ENCODE data around the gene KLKB1.
"Not testable (repeated sequence)": the region's sequence is repeated elsewhere in the genome, so short reads cannot be mapped to it uniquely, and the experiment has no call there.

The KLKB1 gene

DNA sequence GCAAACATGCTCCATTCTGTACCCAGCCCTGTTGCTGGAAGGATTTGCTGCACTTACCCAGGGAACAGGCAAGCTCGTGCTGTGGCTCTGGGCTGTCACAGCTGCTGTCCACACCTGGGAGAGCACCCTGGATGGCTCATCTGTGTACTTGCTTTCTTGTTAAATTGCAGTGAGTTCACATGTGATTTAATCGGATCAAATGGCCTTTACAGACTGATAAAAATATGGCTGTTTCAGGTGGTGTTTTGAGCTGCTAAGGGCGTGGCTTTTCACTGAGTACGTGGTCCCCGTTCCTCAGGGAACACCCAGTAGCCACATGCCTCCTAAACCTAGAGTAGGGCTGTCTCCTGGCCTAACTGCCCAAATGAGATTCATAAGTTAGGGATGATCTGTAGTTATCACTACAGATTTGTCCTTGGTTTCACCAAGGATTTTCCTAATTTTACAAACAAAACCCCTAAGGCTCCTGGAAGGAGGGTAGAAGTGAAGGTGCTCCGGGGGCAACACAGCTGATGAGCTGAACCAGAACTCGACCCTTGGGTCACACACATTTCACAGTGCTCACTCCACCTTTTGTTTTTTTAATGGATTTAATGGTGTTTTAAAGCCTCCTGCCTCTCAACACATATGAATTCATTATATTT is 13.7 kb downstream of the KLKB1 start:
- Histone ChIP-seq H3K36me3 (replicated peaks) (no peaks in the 10 kb centered on the region), H3K4me3 (ENCODE audit: low read depth, low read length) (no peak overlapping the region), H3K27me3 (replicated peaks) (no peaks in the 10 kb centered on the region), H3K27ac (no peak overlapping the region)
- in situ Hi-C loops (cut with HindIII; ENCODE audit: low pct_ligation_motif_present, low sequenced_read_pairs) = no loop called here
- DNase-seq = no peak
- TF ChIP-seq, protein P1, sequence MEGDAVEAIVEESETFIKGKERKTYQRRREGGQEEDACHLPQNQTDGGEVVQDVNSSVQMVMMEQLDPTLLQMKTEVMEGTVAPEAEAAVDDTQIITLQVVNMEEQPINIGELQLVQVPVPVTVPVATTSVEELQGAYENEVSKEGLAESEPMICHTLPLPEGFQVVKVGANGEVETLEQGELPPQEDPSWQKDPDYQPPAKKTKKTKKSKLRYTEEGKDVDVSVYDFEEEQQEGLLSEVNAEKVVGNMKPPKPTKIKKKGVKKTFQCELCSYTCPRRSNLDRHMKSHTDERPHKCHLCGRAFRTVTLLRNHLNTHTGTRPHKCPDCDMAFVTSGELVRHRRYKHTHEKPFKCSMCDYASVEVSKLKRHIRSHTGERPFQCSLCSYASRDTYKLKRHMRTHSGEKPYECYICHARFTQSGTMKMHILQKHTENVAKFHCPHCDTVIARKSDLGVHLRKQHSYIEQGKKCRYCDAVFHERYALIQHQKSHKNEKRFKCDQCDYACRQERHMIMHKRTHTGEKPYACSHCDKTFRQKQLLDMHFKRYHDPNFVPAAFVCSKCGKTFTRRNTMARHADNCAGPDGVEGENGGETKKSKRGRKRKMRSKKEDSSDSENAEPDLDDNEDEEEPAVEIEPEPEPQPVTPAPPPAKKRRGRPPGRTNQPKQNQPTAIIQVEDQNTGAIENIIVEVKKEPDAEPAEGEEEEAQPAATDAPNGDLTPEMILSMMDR (IDR thresholded peaks at IDR 0.05; ENCODE audit: low read depth, low read length, missing control alignments) = no peak

DNA sequence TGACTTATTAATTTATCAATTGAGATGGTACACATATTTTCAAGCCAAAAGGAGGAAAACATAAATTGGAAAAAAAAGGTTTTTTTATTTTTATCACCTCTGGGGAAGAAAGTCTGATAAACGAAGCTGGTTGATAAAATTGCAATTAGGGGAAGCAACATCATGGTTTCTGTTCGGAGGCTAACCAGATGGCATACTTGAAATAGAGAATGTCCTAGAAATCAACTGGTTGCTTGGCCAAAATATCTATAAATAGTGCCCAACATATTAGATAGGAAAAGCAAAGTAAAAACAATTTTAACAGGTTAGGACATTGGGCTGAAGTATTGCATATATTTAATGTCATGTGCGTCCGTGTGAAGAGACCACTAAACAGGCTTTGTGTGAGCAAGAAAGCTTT is 14.3 kb downstream of the KLKB1 start:
- Histone ChIP-seq H3K36me3 (replicated peaks) (no peaks in the 10 kb centered on the region), H3K27me3 (replicated peaks) (no peaks in the 10 kb centered on the region)
- in situ Hi-C loops (cut with HindIII; ENCODE audit: low pct_ligation_motif_present, low sequenced_read_pairs) = no loop called here

DNA sequence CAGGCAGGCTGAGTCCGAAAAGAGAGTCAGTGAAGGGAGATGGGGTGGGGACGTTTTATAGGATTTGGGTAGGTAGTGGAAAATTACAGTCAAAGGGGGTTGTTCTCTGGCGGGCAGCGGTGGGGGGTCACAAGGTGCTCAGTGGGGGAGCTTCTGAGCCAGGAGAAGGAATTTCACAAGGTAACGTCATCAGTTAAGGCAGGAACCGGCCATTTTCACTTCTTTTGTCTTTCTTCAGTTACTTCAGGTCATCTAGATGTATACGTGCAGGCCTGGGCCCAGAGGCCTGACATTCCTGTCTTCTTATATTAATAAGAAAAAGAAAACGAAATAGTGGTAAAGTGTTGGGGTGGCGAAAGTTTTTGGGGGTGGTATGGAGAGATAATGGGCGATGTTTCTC is 14.7 kb downstream of the KLKB1 start:
- H3K27me3 ChIP-seq (replicated peaks); H3K27ac ChIP-seq; DNase-seq; H3K36me3 ChIP-seq (replicated peaks); H3K4me3 ChIP-seq (ENCODE audit: low read depth, low read length); in situ Hi-C loops (cut with HindIII; ENCODE audit: low pct_ligation_motif_present, low sequenced_read_pairs): not testable (repeated sequence)

More for the DNA sequence above, 14.3 kb downstream of the KLKB1 start:
- Histone ChIP-seq H3K27ac (no peak overlapping the region), H3K4me3 (ENCODE audit: low read depth, low read length) (no peak overlapping the region)
- no peak for DNase-seq
- TF ChIP-seq, protein P1 (IDR thresholded peaks at IDR 0.05; ENCODE audit: low read depth, low read length, missing control alignments) = no peak

DNA sequence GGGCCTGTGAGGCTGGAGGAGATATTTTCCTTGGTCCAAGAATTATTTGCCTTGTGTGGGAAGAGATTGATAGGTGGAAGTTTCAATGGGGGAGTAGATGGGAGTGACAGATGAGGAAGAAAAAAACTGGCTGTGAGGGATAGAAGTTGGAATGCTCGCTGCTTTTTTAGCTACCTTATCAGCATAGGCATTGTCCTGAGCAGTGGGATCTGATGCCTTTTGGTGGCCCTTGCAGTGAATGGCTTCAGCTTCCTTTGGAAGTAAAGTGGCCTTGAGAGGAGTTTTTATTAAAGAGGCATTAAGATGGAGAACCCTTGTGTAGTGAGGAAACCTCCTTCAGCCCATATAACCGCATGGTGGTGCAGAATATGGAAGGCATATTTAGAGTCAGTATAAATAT is 16.0 kb downstream of the KLKB1 start:
- no peak overlapping the region for H3K4me3 ChIP-seq (ENCODE audit: low read depth, low read length)

DNA sequence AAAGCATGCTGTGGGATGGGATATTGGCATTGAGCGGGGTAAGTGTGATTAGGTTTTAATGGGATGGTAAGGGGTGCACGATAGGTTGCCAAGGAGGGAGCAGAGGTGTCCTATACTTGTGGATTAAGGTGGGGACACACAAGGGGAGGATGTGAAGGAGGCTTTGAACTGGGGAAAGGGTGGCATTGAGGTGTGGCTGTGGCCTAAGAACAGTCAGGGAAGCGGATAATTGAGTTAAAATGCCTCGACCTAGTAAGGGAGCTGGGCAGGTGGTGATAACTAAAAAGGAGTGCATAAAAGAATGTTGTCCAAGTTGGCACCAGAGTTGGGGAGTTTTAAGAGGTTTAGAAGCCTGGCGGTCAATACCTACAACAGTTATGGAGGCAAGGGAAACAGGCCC is 17.5 kb downstream of the KLKB1 start:
- TF ChIP-seq, protein P1 (IDR thresholded peaks at IDR 0.05; ENCODE audit: low read depth, low read length, missing control alignments) = no peak
- Histone ChIP-seq H3K27me3 (replicated peaks) (no peaks in the 10 kb centered on the region), H3K36me3 (replicated peaks) (no peaks in the 10 kb centered on the region), H3K27ac (no peak overlapping the region), H3K4me3 (ENCODE audit: low read depth, low read length) (no peak overlapping the region)
- no peak for DNase-seq
- in situ Hi-C loops (cut with HindIII; ENCODE audit: low pct_ligation_motif_present, low sequenced_read_pairs) = no loop called here

More for the DNA sequence above, 16.0 kb downstream of the KLKB1 start:
- H3K27me3 ChIP-seq (replicated peaks) = no peaks in the 10 kb centered on the region
- DNase-seq = no peak
- TF ChIP-seq, protein P1 (IDR thresholded peaks at IDR 0.05; ENCODE audit: low read depth, low read length, missing control alignments) = no peak
- no peak overlapping the region for H3K27ac ChIP-seq
- in situ Hi-C loops (cut with HindIII; ENCODE audit: low pct_ligation_motif_present, low sequenced_read_pairs) = no loop called here
- no peaks in the 10 kb centered on the region for H3K36me3 ChIP-seq (replicated peaks)

DNA sequence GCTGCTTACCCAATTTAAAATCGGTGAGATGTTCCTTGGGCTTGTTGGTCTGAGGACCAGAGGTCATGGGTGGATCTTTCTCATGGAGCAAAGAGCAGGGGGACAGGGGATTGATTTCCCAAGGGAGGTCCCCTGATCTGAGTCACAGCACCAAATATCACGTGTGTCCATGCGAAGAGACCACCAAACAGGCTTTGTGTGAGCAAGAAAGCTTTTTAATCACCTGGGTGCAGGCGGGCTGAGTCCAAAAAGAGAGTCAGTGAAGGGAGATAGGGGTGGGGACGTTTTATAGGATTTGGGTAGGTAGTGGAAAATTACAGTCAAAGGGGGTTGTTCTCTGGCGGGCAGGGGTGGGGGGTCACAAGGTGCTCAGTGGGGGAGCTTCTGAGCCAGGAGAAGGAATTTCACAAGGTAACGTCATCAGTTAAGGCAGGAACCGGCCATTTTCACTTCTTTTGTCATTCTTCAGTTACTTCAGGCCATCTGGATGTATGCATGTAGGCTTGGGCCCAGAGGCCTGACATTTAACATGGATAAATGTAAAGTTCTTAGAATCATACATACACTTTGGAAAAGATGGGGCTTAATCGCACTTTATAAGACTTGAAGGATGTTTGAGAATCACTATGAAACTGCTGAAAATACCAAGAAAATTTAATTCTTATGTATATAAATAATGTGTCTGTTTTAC is 19.9 kb downstream of the KLKB1 start:
- H3K36me3 ChIP-seq (replicated peaks); in situ Hi-C loops (cut with HindIII; ENCODE audit: low pct_ligation_motif_present, low sequenced_read_pairs); DNase-seq; H3K27ac ChIP-seq; H3K4me3 ChIP-seq (ENCODE audit: low read depth, low read length); H3K27me3 ChIP-seq (replicated peaks): not testable (repeated sequence)

DNA sequence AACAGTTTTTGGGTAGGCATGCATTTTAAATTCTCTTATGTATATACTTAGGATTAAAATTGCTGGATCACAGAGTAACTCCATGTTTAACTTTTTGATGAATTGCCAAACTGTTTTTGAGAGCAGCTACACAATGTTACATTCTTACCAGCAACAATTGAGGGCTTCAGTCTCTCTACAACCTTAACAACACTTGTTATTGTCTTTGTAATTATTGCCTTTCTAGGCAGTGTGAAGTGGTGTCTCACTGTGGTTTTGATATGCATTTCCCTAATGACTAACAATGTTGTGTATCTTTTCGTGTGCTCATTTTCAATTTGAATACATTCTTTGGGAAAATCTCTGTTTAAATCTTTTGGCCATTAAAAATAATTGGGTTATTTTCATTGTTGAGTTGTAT is 21.3 kb downstream of the KLKB1 start:
- no peak overlapping the region for H3K4me3 ChIP-seq (ENCODE audit: low read depth, low read length)
- H3K36me3 ChIP-seq (replicated peaks) = no peaks in the 10 kb centered on the region
- no peak overlapping the region for H3K27ac ChIP-seq
- TF ChIP-seq, protein P1 (IDR thresholded peaks at IDR 0.05; ENCODE audit: low read depth, low read length, missing control alignments) = no peak
- in situ Hi-C loops (cut with HindIII; ENCODE audit: low pct_ligation_motif_present, low sequenced_read_pairs) = no loop called here
- DNase-seq = no peak
- no peaks in the 10 kb centered on the region for H3K27me3 ChIP-seq (replicated peaks)

Measured in brain microvascular endothelial cell (primary cell).